Astrocyte (in vitro differentiated cells and primary cell): ENCODE results near the gene MYO5B. TPM values are rescaled to one million over a fixed set of nuclear protein-coding genes. Genes with fewer than 3 reads are reported as not detected.

Experiments
- DNase-seq: peaks from one replicate; pipeline ENCODE4 v3.0.0-alpha.2; 2010; ENCODE audit warnings: low read depth
- FAIRE-seq: peaks from 2 replicates; lab custom pipeline; 2011; peaks lifted over from hg19 to GRCh38; lab: Jason Lieb, UNC
- H2AFZ ChIP-seq: 2 replicates; pipeline ENCODE4 v1.6.0; 2012; ENCODE audit warnings: low read depth, low read length, inconsistent platforms
- H3K27ac ChIP-seq: 2 replicates; pipeline ENCODE4 v1.5.1; 2011; ENCODE audit warnings: low read depth, low read length, inconsistent platforms
- H3K27me3 ChIP-seq: 2 replicates; pipeline ENCODE4 v1.6.0; 2011; ENCODE audit warnings: low read length, inconsistent platforms; ENCODE audit not compliant: insufficient read depth
- H3K36me3 ChIP-seq: 2 replicates; pipeline ENCODE4 v1.5.1; 2011; ENCODE audit warnings: low read length, inconsistent platforms; ENCODE audit not compliant: insufficient read depth
- H3K4me1 ChIP-seq: 2 replicates; pipeline ENCODE4 v1.5.1; 2011; ENCODE audit warnings: low read length, inconsistent platforms; ENCODE audit not compliant: insufficient read depth
- H3K4me2 ChIP-seq: 2 replicates; pipeline ENCODE4 v1.6.0; 2012; ENCODE audit warnings: low read length, inconsistent platforms
- H3K4me3 ChIP-seq: 2 replicates; pipeline ENCODE4 v1.5.1; 2011; ENCODE audit warnings: low read depth, mild to moderate bottlenecking, low read length, inconsistent platforms; ENCODE audit not compliant: insufficient read depth
- H3K79me2 ChIP-seq: 2 replicates; pipeline ENCODE4 v1.6.0; 2012; ENCODE audit warnings: mild to moderate bottlenecking, low read length, inconsistent platforms; ENCODE audit not compliant: insufficient read depth
- H3K9ac ChIP-seq: 2 replicates; pipeline ENCODE4 v1.6.0; 2012; ENCODE audit warnings: mild to moderate bottlenecking, low read length, inconsistent platforms
- H3K9me3 ChIP-seq: 2 replicates; pipeline ENCODE4 v1.5.1; 2012; ENCODE audit warnings: low read depth, mild to moderate bottlenecking, low read length, inconsistent platforms; ENCODE audit not compliant: insufficient read depth
- H4K20me1 ChIP-seq: 2 replicates; pipeline ENCODE4 v1.6.0; 2012; ENCODE audit warnings: low read length, inconsistent platforms; ENCODE audit not compliant: insufficient read depth
- H3K27ac Mint-ChIP-seq: one replicate; pipeline ENCODE4 v1.8.0; 2021; ENCODE audit warnings: mild to moderate bottlenecking, mixed read lengths; ENCODE audit not compliant: unreplicated experiment
- H3K27me3 Mint-ChIP-seq: one replicate; pipeline ENCODE4 v1.8.0; 2021; ENCODE audit warnings: low read depth, mixed read lengths; ENCODE audit not compliant: unreplicated experiment
- H3K36me3 Mint-ChIP-seq: one replicate; pipeline ENCODE4 v1.8.0; 2021; ENCODE audit warnings: low read depth, mixed read lengths; ENCODE audit not compliant: unreplicated experiment
- H3K4me1 Mint-ChIP-seq: one replicate; pipeline ENCODE4 v1.8.0; 2021; ENCODE audit warnings: low read depth, mixed read lengths; ENCODE audit not compliant: unreplicated experiment
- H3K4me3 Mint-ChIP-seq: one replicate; pipeline ENCODE4 v1.8.0; 2021; ENCODE audit warnings: mild to moderate bottlenecking, moderate library complexity, mixed read lengths; ENCODE audit not compliant: unreplicated experiment
- H3K9me3 Mint-ChIP-seq: one replicate; pipeline ENCODE4 v1.8.0; 2021; ENCODE audit warnings: mild to moderate bottlenecking, mixed read lengths; ENCODE audit not compliant: unreplicated experiment
- EZH2 ChIP-seq: IDR thresholded peaks from 2 replicates; pipeline ENCODE4 v1.6.1; 2012; ENCODE audit warnings: mild to moderate bottlenecking, low read length, inconsistent platforms; ENCODE audit not compliant: insufficient read depth
- total RNA-seq: library from RNA; stranded (reverse); gene quantifications from 2 replicates; pipeline ENCODE4 v1.2.1, GENCODE V29; 2021
- TF ChIP-seq, protein P1 (sequence below): IDR thresholded peaks from 2 replicates; pipeline ENCODE4 v1.5.1; 2011; ENCODE audit warnings: low read depth, mild to moderate bottlenecking, inconsistent platforms, low read length, moderate library complexity; ENCODE audit not compliant: insufficient read depth

Gene MYO5B
- total RNA-seq, 1 donor from 2014 or later: 8.3 TPM

DNA sequence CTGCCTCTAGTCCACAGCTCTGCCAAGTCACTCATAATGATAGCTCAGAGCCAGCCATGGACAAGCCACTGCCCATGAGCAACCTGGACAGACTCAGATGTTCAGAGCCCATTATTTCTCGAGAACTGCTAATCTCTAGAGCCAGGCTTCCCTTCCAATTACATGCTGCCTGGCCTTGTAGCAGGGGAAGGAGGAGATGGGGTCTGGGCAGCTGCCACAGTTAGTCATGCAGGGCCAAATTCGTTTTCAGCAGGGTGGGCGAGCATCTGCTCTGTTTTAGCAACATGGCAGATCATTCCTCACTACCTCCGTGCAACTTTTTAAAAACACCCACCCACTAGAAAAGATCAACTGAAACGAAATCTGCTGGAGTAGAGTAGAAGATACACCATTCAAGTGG lies 141.8 kb downstream of the MYO5B start:
- Mint-ChIP-seq H3K27me3 (peaks cover 8% of the 10 kb centered on the region), H3K9me3 (no peaks in the 10 kb centered on the region), H3K4me1 (no peaks in the 10 kb centered on the region), H3K36me3 (no peaks in the 10 kb centered on the region), H3K27ac (no peak overlapping the region), H3K4me3 (no peak overlapping the region)
- H3K36me3 ChIP-seq: no peaks in the 10 kb centered on the region
- H3K4me3 ChIP-seq: no peak overlapping the region
- no peak for TF ChIP-seq EZH2
- TF ChIP-seq, protein P1, sequence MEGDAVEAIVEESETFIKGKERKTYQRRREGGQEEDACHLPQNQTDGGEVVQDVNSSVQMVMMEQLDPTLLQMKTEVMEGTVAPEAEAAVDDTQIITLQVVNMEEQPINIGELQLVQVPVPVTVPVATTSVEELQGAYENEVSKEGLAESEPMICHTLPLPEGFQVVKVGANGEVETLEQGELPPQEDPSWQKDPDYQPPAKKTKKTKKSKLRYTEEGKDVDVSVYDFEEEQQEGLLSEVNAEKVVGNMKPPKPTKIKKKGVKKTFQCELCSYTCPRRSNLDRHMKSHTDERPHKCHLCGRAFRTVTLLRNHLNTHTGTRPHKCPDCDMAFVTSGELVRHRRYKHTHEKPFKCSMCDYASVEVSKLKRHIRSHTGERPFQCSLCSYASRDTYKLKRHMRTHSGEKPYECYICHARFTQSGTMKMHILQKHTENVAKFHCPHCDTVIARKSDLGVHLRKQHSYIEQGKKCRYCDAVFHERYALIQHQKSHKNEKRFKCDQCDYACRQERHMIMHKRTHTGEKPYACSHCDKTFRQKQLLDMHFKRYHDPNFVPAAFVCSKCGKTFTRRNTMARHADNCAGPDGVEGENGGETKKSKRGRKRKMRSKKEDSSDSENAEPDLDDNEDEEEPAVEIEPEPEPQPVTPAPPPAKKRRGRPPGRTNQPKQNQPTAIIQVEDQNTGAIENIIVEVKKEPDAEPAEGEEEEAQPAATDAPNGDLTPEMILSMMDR: no peak
- peaks cover 9% of the 10 kb centered on the region for H3K27me3 ChIP-seq
- no peaks in the 10 kb centered on the region for H3K9me3 ChIP-seq
- FAIRE-seq (no peak), DNase-seq (no peak)
- H3K4me2 ChIP-seq: no peak overlapping the region
- no peak overlapping the region for H2AFZ ChIP-seq
- H3K27ac ChIP-seq: no peak overlapping the region
- no peaks in the 10 kb centered on the region for H3K4me1 ChIP-seq
- no peak overlapping the region for H3K9ac ChIP-seq
- H3K79me2 ChIP-seq: no peaks in the 10 kb centered on the region
- H4K20me1 ChIP-seq: no peaks in the 10 kb centered on the region

DNA sequence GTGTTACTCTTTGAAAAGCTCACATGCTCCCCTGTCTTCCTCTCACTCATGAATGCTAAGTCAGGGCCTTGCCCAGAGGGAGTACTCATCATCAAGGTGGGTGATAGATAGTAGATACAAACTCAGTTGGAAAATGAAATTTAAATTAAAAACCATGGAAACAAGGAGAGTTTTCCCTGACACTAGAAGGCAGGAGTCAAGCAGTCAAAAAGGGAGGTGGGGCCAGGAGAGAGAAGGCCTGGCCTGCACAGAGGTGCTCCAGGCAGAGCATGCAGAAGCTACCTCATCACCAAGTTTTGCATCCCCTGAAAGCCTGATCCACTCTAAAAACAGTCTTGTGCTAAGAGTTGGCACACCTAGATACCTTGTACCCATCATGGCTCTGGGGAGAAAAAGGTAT lies 143.7 kb downstream of the MYO5B start:
- Mint-ChIP-seq H3K4me3 (no peak overlapping the region), H3K36me3 (no peaks in the 10 kb centered on the region), H3K27me3 (peaks cover 8% of the 10 kb centered on the region), H3K9me3 (no peaks in the 10 kb centered on the region), H3K4me1 (no peaks in the 10 kb centered on the region), H3K27ac (no peak overlapping the region)
- no peaks in the 10 kb centered on the region for H3K4me1 ChIP-seq
- H3K27ac ChIP-seq: no peak overlapping the region
- H3K27me3 ChIP-seq: peaks cover 7% of the 10 kb centered on the region
- no peak overlapping the region for H3K4me3 ChIP-seq
- H3K9me3 ChIP-seq: no peaks in the 10 kb centered on the region
- H3K4me2 ChIP-seq: no peak overlapping the region
- TF ChIP-seq, protein P1: peak; percentile 11
- no peak for TF ChIP-seq EZH2
- H3K79me2 ChIP-seq: no peaks in the 10 kb centered on the region
- no peak for FAIRE-seq
- no peak for DNase-seq
- H4K20me1 ChIP-seq: no peaks in the 10 kb centered on the region
- no peak overlapping the region for H3K9ac ChIP-seq
- H3K36me3 ChIP-seq: no peaks in the 10 kb centered on the region
- H2AFZ ChIP-seq: no peak overlapping the region

DNA sequence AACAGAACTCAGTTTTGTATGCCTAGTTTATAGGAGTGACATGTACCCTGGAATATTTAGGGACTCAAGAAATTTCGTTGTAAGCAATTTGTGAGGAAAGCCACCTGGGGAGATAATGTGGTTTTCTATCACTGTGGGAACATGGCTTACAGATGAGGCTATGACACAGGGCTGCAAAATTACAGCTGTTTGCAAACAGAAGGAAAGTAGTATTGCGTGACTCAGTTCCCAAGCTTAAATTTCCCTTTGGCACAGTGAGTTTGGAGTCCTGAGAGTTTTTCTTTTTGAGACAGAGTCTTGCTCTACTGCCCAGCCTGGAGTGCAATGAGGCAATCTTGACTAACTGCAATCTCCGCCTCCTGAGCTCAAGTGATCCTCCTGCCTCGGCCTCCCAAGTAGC lies 149.8 kb downstream of the MYO5B start:
- Mint-ChIP-seq H3K9me3 (no peaks in the 10 kb centered on the region), H3K27ac (no peak overlapping the region), H3K4me1 (no peaks in the 10 kb centered on the region)

More for the DNA sequence above, 149.8 kb downstream of the MYO5B start:
- no peaks in the 10 kb centered on the region for H3K36me3 ChIP-seq
- H3K79me2 ChIP-seq: no peaks in the 10 kb centered on the region
- DNase-seq: no peak
- no peak overlapping the region for H3K4me3 ChIP-seq
- H3K27me3 Mint-ChIP-seq: no peaks in the 10 kb centered on the region
- H2AFZ ChIP-seq: no peak overlapping the region
- H3K27ac ChIP-seq: no peak overlapping the region
- H4K20me1 ChIP-seq: no peaks in the 10 kb centered on the region
- H3K27me3 ChIP-seq: peaks cover 12% of the 10 kb centered on the region
- H3K36me3 Mint-ChIP-seq: no peaks in the 10 kb centered on the region
- no peak overlapping the region for H3K4me2 ChIP-seq
- H3K4me1 ChIP-seq: no peaks in the 10 kb centered on the region
- no peak overlapping the region for H3K4me3 Mint-ChIP-seq
- TF ChIP-seq, protein P1: no peak
- no peak for TF ChIP-seq EZH2
- no peak for FAIRE-seq
- H3K9ac ChIP-seq: no peak overlapping the region
- H3K9me3 ChIP-seq: no peaks in the 10 kb centered on the region
